GM12801 (cell line): ENCODE measurements around the gene CACNB4.

Experiments used
- TF ChIP-seq, protein P1 (sequence below): IDR thresholded peaks from one replicate; pipeline ENCODE4 v1.5.1; 2011; ENCODE audit warnings: control low read depth; ENCODE audit not compliant: insufficient read length; ENCODE audit errors: extremely low read depth

The CACNB4 gene

DNA sequence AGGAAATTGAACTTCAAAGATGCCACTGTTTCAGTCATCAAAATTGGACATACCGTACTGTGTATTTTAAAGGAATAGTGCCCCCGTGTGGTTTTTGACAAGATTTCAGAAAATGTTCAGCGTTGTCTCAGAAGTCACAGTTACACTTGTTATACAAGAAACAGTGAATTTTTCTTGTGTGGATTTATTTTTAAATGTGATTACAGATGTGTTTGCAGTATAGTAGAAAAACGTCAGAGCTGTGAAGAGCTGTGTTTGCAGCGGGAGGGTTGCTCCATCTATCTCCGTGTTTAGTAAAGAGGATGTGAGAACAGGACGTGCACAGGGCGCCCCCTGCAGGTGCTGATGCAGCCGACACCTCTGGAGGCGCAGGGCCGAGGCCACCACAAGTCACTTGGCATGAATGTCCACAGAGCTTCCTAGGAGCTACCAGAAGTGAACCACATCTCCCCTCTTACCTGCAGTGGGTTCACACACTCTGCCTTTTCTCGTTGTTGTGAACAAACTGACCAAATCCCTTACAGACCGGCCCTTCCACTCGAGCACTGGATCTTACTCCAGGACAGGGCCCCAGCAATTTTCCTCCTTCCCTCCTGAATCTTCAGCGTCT, 73.1 kb downstream of the CACNB4 start:
- TF ChIP-seq, protein P1, sequence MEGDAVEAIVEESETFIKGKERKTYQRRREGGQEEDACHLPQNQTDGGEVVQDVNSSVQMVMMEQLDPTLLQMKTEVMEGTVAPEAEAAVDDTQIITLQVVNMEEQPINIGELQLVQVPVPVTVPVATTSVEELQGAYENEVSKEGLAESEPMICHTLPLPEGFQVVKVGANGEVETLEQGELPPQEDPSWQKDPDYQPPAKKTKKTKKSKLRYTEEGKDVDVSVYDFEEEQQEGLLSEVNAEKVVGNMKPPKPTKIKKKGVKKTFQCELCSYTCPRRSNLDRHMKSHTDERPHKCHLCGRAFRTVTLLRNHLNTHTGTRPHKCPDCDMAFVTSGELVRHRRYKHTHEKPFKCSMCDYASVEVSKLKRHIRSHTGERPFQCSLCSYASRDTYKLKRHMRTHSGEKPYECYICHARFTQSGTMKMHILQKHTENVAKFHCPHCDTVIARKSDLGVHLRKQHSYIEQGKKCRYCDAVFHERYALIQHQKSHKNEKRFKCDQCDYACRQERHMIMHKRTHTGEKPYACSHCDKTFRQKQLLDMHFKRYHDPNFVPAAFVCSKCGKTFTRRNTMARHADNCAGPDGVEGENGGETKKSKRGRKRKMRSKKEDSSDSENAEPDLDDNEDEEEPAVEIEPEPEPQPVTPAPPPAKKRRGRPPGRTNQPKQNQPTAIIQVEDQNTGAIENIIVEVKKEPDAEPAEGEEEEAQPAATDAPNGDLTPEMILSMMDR, result peak; percentile 1

GRCh38 chr2:152024477-152024876, 74.4 kb downstream of the CACNB4 start:
- TF ChIP-seq, protein P1, result no peak

- TF ChIP-seq, protein P1, result no peak
Observed at GRCh38 chr2:152022090-152022489, 76.8 kb downstream of the CACNB4 start.

DNA sequence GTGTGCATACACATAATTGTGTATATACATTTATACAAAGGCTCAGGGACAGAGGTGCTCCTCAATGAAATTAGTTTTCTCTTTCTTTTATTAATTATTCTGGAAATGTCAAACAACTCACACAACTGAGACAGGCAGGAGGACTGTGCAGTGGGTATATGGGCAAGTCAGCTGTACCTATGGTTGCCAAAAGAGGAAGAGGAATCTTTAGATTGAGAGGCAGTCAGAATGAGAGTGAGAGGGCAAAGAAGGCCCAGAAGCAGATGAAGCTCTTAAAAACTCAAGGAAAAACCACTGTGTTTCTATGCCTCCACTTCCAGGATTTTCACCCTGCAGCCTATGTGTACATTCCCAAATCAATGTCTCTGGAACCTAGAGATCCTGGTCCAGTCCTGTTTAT, 79.1 kb downstream of the CACNB4 start:
- TF ChIP-seq, protein P1, result no peak

DNA sequence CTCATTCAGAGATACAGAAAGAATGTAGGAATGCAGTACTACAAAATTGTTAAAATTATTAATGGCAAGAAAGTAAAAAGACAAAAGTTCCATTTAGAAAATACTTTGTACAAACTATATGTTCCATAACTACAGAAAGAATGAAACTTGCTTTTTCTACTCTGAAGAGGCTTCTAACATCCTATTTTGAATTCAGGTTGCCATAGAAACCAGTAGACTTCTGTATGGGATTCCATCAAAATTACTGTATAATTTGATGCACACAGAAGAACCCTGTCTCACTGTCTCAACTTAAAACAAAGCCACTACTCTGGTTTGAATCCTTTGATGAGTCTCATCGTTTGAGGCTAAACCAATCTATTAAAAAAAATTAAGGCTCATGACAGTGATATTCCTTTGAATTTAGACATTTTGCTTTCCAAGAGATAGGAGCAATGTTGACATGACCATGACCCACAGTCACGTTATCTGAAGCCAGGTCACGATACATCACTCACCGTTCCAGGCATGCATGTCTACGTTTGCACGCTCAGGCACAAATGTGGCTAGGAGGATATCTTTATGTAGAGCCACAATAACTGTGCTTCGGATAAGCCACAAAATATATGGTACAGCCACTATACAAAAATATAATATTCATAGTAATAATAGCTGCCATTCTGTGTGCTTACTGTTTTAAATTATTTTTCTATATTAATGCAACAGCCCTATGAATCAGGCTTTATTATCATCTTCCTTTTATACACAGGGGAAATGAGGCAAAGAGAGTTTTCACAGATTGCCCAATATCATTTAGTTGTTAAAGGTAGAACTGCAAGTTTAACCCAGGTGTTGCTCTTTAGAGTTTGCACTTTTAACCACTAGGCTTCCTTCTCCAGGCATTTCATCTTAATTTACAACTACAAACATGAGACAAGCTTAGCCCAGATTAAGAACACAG, 82.4 kb downstream of the CACNB4 start:
- TF ChIP-seq, protein P1, result no peak

DNA sequence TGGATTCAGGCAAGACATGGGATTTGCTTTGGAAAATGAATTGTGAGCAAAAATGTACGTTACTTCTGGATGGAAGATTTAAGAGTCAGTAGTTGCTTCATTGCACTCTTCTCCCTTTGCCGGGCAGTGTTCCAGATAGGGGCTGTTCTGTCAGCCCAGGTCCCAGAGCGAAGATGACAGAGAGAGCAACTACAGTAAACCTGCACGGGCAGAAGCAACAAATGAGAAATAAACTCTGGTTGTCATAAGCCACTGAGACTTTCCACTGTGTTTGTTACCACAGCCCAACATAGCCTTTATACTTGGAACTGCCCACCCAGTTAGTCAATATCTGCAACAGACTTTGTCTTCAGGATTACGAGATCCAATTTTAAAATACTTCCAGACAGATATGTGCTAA, 83.3 kb downstream of the CACNB4 start:
- TF ChIP-seq, protein P1, result no peak

DNA sequence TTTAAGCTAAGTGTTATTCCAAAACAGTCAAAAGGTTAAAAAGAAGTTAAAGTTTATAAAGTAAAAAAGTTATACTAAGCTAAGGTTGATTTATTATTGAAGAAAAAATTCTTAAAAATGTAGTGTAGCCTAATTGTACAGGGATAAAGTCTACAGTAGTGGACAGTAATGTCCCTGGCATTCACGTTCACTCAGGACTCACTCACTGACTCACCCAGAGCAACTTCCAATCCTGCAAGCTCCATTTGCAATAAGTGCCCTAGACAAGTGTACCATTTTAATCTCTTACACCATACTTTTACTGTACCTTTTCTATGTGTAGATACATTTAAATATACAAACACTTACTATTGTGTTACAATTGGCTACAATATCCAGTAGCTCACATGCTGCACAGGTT, 86.1 kb downstream of the CACNB4 start:
- TF ChIP-seq, protein P1, result no peak
